HPDE6-E6E7 (cell line): Measurements from ENCODE around the gene MBD6.

ENCODE experiments used
- DNase-seq: peaks from one replicate; pipeline ENCODE4 v3.0.0; 2011; ENCODE audit warnings: missing footprints; ENCODE audit errors: extremely low spot score

MBD6 gene

GRCh38 chr12:57575771-57576612, 53.4 kb downstream of the MBD6 start:
- no peak for DNase-seq

- DNase-seq: no peak
Measured at GRCh38 chr12:57576613-57577160, 54.1 kb downstream of the MBD6 start.

GRCh38 chr12:57577981-57578758, 55.5 kb downstream of the MBD6 start:
- DNase-seq: no peak

GRCh38 chr12:57579011-57579410, 56.4 kb downstream of the MBD6 start:
- no peak for DNase-seq
